Stimulated activated CD4-positive, alpha-beta T cell treated with anti-CD3 and anti-CD28 coated beads, TNF-alpha, amount 100 ng/mL, for 4 hours (primary cell): ENCODE data around the gene PRTFDC1.
"Not testable (repeated sequence)": the region's sequence is repeated elsewhere in the genome, so short reads cannot be mapped to it uniquely, and the experiment has no call there.

Experiments used
- DNase-seq, 3 experiments: peaks; one replicate each; pipeline ENCODE4 v3.0.0-alpha.2; 2020; ENCODE audit warnings: low read depth in 3 of 3

Gene PRTFDC1

GRCh38 chr10:24952143-24952706 is at the start of gene PRTFDC1:
PRTFDC1 (minus strand) TSS chr10:24952606; CDS start chr10:24952575, 31 bp downstream.
- peak in 1 of 3 experiments; percentile 14 for DNase-seq

- no peak for DNase-seq
Observed at GRCh38 chr10:24998044-24998443, 45.6 kb upstream of the PRTFDC1 start.

- no peak for DNase-seq
Observed at GRCh38 chr10:24995072-24995471, 42.7 kb upstream of the PRTFDC1 start.

- no peak for DNase-seq
Observed at GRCh38 chr10:24993237-24993958, 41.0 kb upstream of the PRTFDC1 start.

GRCh38 chr10:24992512-24993133 is 40.2 kb upstream of the PRTFDC1 start:
- DNase-seq, result no peak

- DNase-seq, result no peak
Observed at GRCh38 chr10:24991298-24991697, 38.9 kb upstream of the PRTFDC1 start.

- DNase-seq, result no peak
Observed at GRCh38 chr10:24989867-24990266, 37.5 kb upstream of the PRTFDC1 start.

- DNase-seq, result no peak
Observed at GRCh38 chr10:24988831-24989640, 36.6 kb upstream of the PRTFDC1 start.

GRCh38 chr10:24984906-24985305 is 32.5 kb upstream of the PRTFDC1 start:
- DNase-seq, result no peak

- DNase-seq, result no peak
Observed at GRCh38 chr10:24983946-24984345, 31.5 kb upstream of the PRTFDC1 start.

- DNase-seq, result no peak
Observed at GRCh38 chr10:24983130-24983529, 30.7 kb upstream of the PRTFDC1 start.

- no peak for DNase-seq
Observed at GRCh38 chr10:24982319-24983112, 30.1 kb upstream of the PRTFDC1 start.

GRCh38 chr10:24981161-24981710 is 28.8 kb upstream of the PRTFDC1 start:
- no peak for DNase-seq

GRCh38 chr10:24979685-24980084 is 27.3 kb upstream of the PRTFDC1 start:
- DNase-seq, result no peak

- DNase-seq, result no peak
Observed at GRCh38 chr10:24974976-24975375, 22.6 kb upstream of the PRTFDC1 start.

- no peak for DNase-seq
Observed at GRCh38 chr10:24973163-24973562, 20.8 kb upstream of the PRTFDC1 start.

- DNase-seq, result no peak
Observed at GRCh38 chr10:24971374-24971773, 19.0 kb upstream of the PRTFDC1 start.

GRCh38 chr10:24969841-24970281 is 17.5 kb upstream of the PRTFDC1 start:
- DNase-seq, result no peak

- DNase-seq, result not testable (repeated sequence)
Observed at GRCh38 chr10:24968951-24969350, 16.5 kb upstream of the PRTFDC1 start.

GRCh38 chr10:24968349-24968748 is 15.9 kb upstream of the PRTFDC1 start:
- no peak for DNase-seq

- no peak for DNase-seq
Observed at GRCh38 chr10:24966962-24967481, 14.6 kb upstream of the PRTFDC1 start.
